CD8-positive, alpha-beta memory T cell (primary cell): Measurements from ENCODE around the gene HELZ2. TPM values are rescaled to one million over a fixed set of nuclear protein-coding genes. Genes with fewer than 3 reads are reported as not detected.

Experiments
- CTCF ChIA-PET: fragments of 350-600 bp; sonication (Branson Sonifier 250); formaldehyde crosslinking; loops from one replicate; lab custom pipeline; 2021; ENCODE audit warnings: antibody characterized with exemption; lab: Charles Lee
- POLR2A ChIA-PET: fragments of 350-600 bp; sonication (Branson Sonifier 250); formaldehyde crosslinking; loops from one replicate; lab custom pipeline; 2021; ENCODE audit warnings: antibody characterized with exemption; lab: Charles Lee
- DNase-seq, 5 donors: peaks; one replicate each; pipeline versions ENCODE4 v3.0.0 to v3.0.0-alpha.2; 2020 to 2022; ENCODE audit warnings: mixed read lengths in 1 of 5
- H3K27ac ChIP-seq: one replicate; pipeline ENCODE4 v1.7.0; 2013; ENCODE audit warnings: low read depth, mild to moderate bottlenecking, low read length, moderate library complexity
- H3K27me3 ChIP-seq: 2 replicates; pipeline ENCODE4 v1.7.0; 2013; ENCODE audit warnings: low read length, mild to moderate bottlenecking; ENCODE audit not compliant: insufficient read depth, poor library complexity, severe bottlenecking
- H3K36me3 ChIP-seq: 2 replicates; pipeline ENCODE4 v1.7.0; 2013; ENCODE audit warnings: mild to moderate bottlenecking, low read length, moderate library complexity; ENCODE audit not compliant: insufficient read depth
- H3K4me1 ChIP-seq: 2 replicates; pipeline ENCODE4 v1.7.0; 2013; ENCODE audit warnings: mild to moderate bottlenecking, low read length, moderate library complexity; ENCODE audit not compliant: insufficient read depth
- H3K4me3 ChIP-seq: 2 replicates; pipeline ENCODE4 v1.7.0; 2013; ENCODE audit warnings: mild to moderate bottlenecking, low read length
- H3K9me3 ChIP-seq: 2 replicates; pipeline ENCODE4 v1.7.0; 2013; ENCODE audit warnings: mild to moderate bottlenecking, low read length
- H3K27ac Mint-ChIP-seq, 8 donors: one replicate each; pipeline ENCODE4 v1.8.0; 2020 to 2021; ENCODE audit warnings: mixed read lengths in 8 of 8, mild to moderate bottlenecking in 6 of 8, inconsistent platforms in 3 of 8, moderate library complexity in 3 of 8
- H3K27me3 Mint-ChIP-seq, 2 donors: one replicate each; pipeline ENCODE4 v1.8.0; 2020 to 2021; ENCODE audit warnings: mixed read lengths in 2 of 2, mild to moderate bottlenecking in 1 of 2, moderate library complexity in 1 of 2
- H3K36me3 Mint-ChIP-seq, 3 donors: one replicate each; pipeline ENCODE4 v1.8.0; 2020 to 2021; ENCODE audit warnings: mixed read lengths in 3 of 3, inconsistent platforms in 1 of 3, mild to moderate bottlenecking in 1 of 3
- H3K4me1 Mint-ChIP-seq, 3 donors: one replicate each; pipeline ENCODE4 v1.8.0; 2020 to 2021; ENCODE audit warnings: mixed read lengths in 3 of 3, inconsistent platforms in 1 of 3, mild to moderate bottlenecking in 1 of 3
- H3K4me3 Mint-ChIP-seq, 7 donors: one replicate each; pipeline ENCODE4 v1.8.0; 2020 to 2021; ENCODE audit warnings: mixed read lengths in 7 of 7, mild to moderate bottlenecking in 6 of 7, moderate library complexity in 4 of 7, inconsistent platforms in 2 of 7
- H3K9me3 Mint-ChIP-seq, 5 donors: one replicate each; pipeline ENCODE4 v1.8.0; 2020 to 2022; ENCODE audit warnings: mixed read lengths in 5 of 5, mild to moderate bottlenecking in 3 of 5, moderate library complexity in 2 of 5, inconsistent platforms in 1 of 5
- polyA plus RNA-seq: library from polyadenylated mRNA; unstranded; fragments of 300-500 nt; fragmentation: Illumina TruSeq; gene quantifications from one replicate; pipeline ENCODE4 v1.2.3, GENCODE V29; 2021
- total RNA-seq, 2 experiments: library from RNA; stranded (reverse); gene quantifications; one replicate each; pipeline ENCODE4 v1.2.3, GENCODE V29; 2021

Gene HELZ2
- total and polyA plus RNA-seq, 3 experiments from 2014 or later: 7.4 to 9.8 (median 8.7) TPM

DNA sequence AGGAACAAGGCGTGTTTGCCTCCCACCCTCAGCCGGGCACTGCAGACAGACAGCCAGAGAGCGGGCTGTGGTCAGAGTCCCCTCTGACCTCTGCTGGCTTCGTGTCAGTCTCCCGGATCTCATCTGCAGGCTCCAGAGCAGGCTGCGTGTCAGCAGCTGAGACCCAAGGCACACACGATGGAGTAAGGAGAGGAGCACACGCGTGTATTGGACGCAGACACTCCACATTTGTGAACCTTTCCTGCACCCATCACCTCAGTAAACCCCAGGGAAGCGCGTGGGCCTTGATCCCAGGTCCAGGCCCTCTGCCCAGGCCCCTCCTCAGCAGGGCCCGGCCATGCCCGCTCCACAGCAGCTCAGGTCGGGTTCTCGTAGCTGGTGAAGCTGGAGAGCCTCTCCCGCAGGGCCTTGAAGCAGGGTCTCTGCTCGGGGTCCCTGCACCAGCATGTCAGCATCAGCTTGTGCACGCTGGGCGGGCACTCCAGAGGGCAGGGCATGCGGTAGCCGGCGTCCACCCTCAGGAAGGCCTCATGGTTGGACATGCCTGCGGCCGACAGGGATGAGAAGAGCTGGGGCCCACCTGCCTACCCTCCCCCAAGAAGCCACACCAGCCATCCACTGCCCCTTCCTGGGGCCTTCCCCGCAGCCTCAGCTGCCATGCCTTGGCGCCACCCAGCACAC is 44.7 kb downstream of the HELZ2 start:
- peaks cover 0 to 1% of the 10 kb centered on the region in 2 donors for H3K27me3 Mint-ChIP-seq
- H3K27ac ChIP-seq: no peak overlapping the region
- peaks cover 0 to 11% (median 5%) of the 10 kb centered on the region in 3 donors for H3K4me1 Mint-ChIP-seq
- H3K4me1 ChIP-seq: no peaks in the 10 kb centered on the region
- H3K36me3 Mint-ChIP-seq: peaks cover 0 to 3% (median 1%) of the 10 kb centered on the region in 3 donors
- peak in 1 of 5 donors; percentile 43 for DNase-seq
- ChIA-PET POLR2A (interaction anchor here (1.3 to 1.7 kb wide), 2 partner anchors 8 kb away, joined by 3 to 8 read pairs; partner anchors contain the start of gene PPDPF), CTCF (interaction anchor here (1.2 to 1.7 kb wide), 2 partner anchors 8 to 336 kb away, joined by 3 to 4 read pairs; partner anchors contain the start of genes PTK6 and TPD52L2)
- no peak overlapping the region for H3K4me3 ChIP-seq
- no peaks in the 10 kb centered on the region for H3K27me3 ChIP-seq
- H3K27ac Mint-ChIP-seq: no peak overlapping the region
- H3K4me3 Mint-ChIP-seq: no peak overlapping the region
- no peaks in the 10 kb centered on the region for H3K9me3 Mint-ChIP-seq
- no peaks in the 10 kb centered on the region for H3K36me3 ChIP-seq
- no peaks in the 10 kb centered on the region for H3K9me3 ChIP-seq

- H3K9me3 Mint-ChIP-seq: peaks cover 0 to 3% (median 0%) of the 10 kb centered on the region in 5 donors
- H3K4me3 Mint-ChIP-seq: peak overlapping the region in 1 of 7 donors; percentile 68
- no peaks in the 10 kb centered on the region for H3K9me3 ChIP-seq
- ChIA-PET POLR2A (interaction anchor here (0.6 kb wide), 1 partner anchor 264 kb away, joined by 3 read pairs; no protein-coding TSS in a partner anchor), CTCF (no interaction called here)
- no peak overlapping the region for H3K27ac ChIP-seq
- DNase-seq: peak in 1 of 5 donors; percentile 42
- H3K4me1 Mint-ChIP-seq: peaks cover 5 to 25% (median 14%) of the 10 kb centered on the region in 3 donors
- peaks cover 3 to 20% (median 7%) of the 10 kb centered on the region in 3 donors for H3K36me3 Mint-ChIP-seq
- H3K27me3 ChIP-seq: no peaks in the 10 kb centered on the region
- peaks cover 12% of the 10 kb centered on the region for H3K36me3 ChIP-seq
- no peak overlapping the region for H3K27ac Mint-ChIP-seq
- peaks cover 5% of the 10 kb centered on the region for H3K4me1 ChIP-seq
- H3K27me3 Mint-ChIP-seq: peaks cover 0 to 1% of the 10 kb centered on the region in 2 donors
- H3K4me3 ChIP-seq: no peak overlapping the region
Measured at GRCh38 chr20:63527184-63527583, 46.9 kb downstream of the HELZ2 start.

GRCh38 chr20:63525971-63526370 is 48.1 kb downstream of the HELZ2 start:
- peaks cover 2 to 25% (median 7%) of the 10 kb centered on the region in 3 donors for H3K36me3 Mint-ChIP-seq
- no peaks in the 10 kb centered on the region for H3K9me3 ChIP-seq
- H3K4me1 ChIP-seq: peaks cover 14% of the 10 kb centered on the region
- H3K36me3 ChIP-seq: peaks cover 14% of the 10 kb centered on the region
- no peak overlapping the region for H3K27ac Mint-ChIP-seq
- H3K4me3 Mint-ChIP-seq: peak overlapping the region in 1 of 7 donors; percentile 34
- ChIA-PET POLR2A (no interaction called here), CTCF (no interaction called here)
- peaks cover 0 to 3% (median 0%) of the 10 kb centered on the region in 5 donors for H3K9me3 Mint-ChIP-seq
- H3K4me3 ChIP-seq: no peak overlapping the region
- peaks cover 5 to 28% (median 10%) of the 10 kb centered on the region in 3 donors for H3K4me1 Mint-ChIP-seq
- no peak overlapping the region for H3K27ac ChIP-seq
- H3K27me3 ChIP-seq: no peaks in the 10 kb centered on the region
- no peaks in the 10 kb centered on the region for H3K27me3 Mint-ChIP-seq
- DNase-seq: peak in 1 of 5 donors; percentile 15

- H3K4me1 Mint-ChIP-seq: peaks cover 5 to 28% (median 10%) of the 10 kb centered on the region in 3 donors
- Histone ChIP-seq H3K4me3 (no peak overlapping the region), H3K27ac (no peak overlapping the region), H3K27me3 (no peaks in the 10 kb centered on the region), H3K36me3 (peaks cover 14% of the 10 kb centered on the region), H3K4me1 (peaks cover 14% of the 10 kb centered on the region), H3K9me3 (no peaks in the 10 kb centered on the region)
- H3K27ac Mint-ChIP-seq: peak overlapping the region in 1 of 8 donors; percentile 77
- POLR2A ChIA-PET: interaction anchor here (0.6 kb wide), 1 partner anchor 14 kb away, joined by 6 read pairs; no protein-coding TSS in a partner anchor
- H3K27me3 Mint-ChIP-seq: no peaks in the 10 kb centered on the region
- peaks cover 0 to 3% (median 0%) of the 10 kb centered on the region in 5 donors for H3K9me3 Mint-ChIP-seq
- DNase-seq: no peak
- CTCF ChIA-PET: no interaction called here
- H3K4me3 Mint-ChIP-seq: peak overlapping the region in 1 of 7 donors; percentile 84
- peaks cover 2 to 25% (median 7%) of the 10 kb centered on the region in 3 donors for H3K36me3 Mint-ChIP-seq
Measured at GRCh38 chr20:63525185-63525584, 48.9 kb downstream of the HELZ2 start.

Other genes starting within 250 kb of the HELZ2 start
- not detected for gene CHRNA4, start 212.9 kb downstream of the HELZ2 start, total RNA-seq
- not detected for gene CHRNA4, start 212.9 kb downstream of the HELZ2 start, polyA plus RNA-seq
- gene KCNQ2, start 101.6 kb downstream of the HELZ2 start, total RNA-seq: not detected
- gene KCNQ2, start 101.6 kb downstream of the HELZ2 start, polyA plus RNA-seq: not detected
- gene EEF1A2, start 75.2 kb downstream of the HELZ2 start, total RNA-seq: under 1 TPM in 1 of 2 experiments, not detected in 1; 0.20 TPM
- 0.17 TPM for gene EEF1A2, start 75.2 kb downstream of the HELZ2 start, polyA plus RNA-seq
- gene PPDPF, start 53.5 kb downstream of the HELZ2 start, total RNA-seq: 100 to 1,000 TPM; 207 to 218 TPM
- gene PPDPF, start 53.5 kb downstream of the HELZ2 start, polyA plus RNA-seq: 137 TPM
- under 1 TPM; 0.18 to 0.31 TPM for gene PTK6, start 36.9 kb downstream of the HELZ2 start, total RNA-seq
- gene PTK6, start 36.9 kb downstream of the HELZ2 start, polyA plus RNA-seq: 0.16 TPM
- not detected for gene SRMS, start 26.5 kb downstream of the HELZ2 start, total RNA-seq
- not detected for gene SRMS, start 26.5 kb downstream of the HELZ2 start, polyA plus RNA-seq
- gene FNDC11, start 20.1 kb downstream of the HELZ2 start, total RNA-seq: under 1 TPM; 0.13 to 0.26 TPM
- gene FNDC11, start 20.1 kb downstream of the HELZ2 start, polyA plus RNA-seq: not detected
- gene GMEB2, start 52.9 kb upstream of the HELZ2 start, total RNA-seq: 10 to 100 TPM; 14.3 to 15.5 TPM
- gene GMEB2, start 52.9 kb upstream of the HELZ2 start, polyA plus RNA-seq: 14.8 TPM
- 10 to 100 TPM; 21.0 to 21.6 TPM for gene STMN3, start 79.2 kb upstream of the HELZ2 start, total RNA-seq
- gene STMN3, start 79.2 kb upstream of the HELZ2 start, polyA plus RNA-seq: 24.7 TPM
- gene RTEL1, start 84.1 kb upstream of the HELZ2 start, total RNA-seq: 10 to 100 TPM; 52.3 to 54.5 TPM
- 5.7 TPM for gene RTEL1, start 84.1 kb upstream of the HELZ2 start, polyA plus RNA-seq
- gene TNFRSF6B, start 122.4 kb upstream of the HELZ2 start, total RNA-seq: not detected
- gene TNFRSF6B, start 122.4 kb upstream of the HELZ2 start, polyA plus RNA-seq: 0.22 TPM
- gene ARFRP1, start 133.7 kb upstream of the HELZ2 start, total RNA-seq: 10 to 100 TPM; 63.7 to 72.8 TPM
- gene ARFRP1, start 133.7 kb upstream of the HELZ2 start, polyA plus RNA-seq: 73.9 TPM
- 10 to 100 TPM; 29.7 to 29.9 TPM for gene ZGPAT, start 133.8 kb upstream of the HELZ2 start, total RNA-seq
- gene ZGPAT, start 133.8 kb upstream of the HELZ2 start, polyA plus RNA-seq: 77.5 TPM
- gene LIME1, start 162.4 kb upstream of the HELZ2 start, total RNA-seq: 10 to 100 TPM; 18.4 to 19.6 TPM
- 366 TPM for gene LIME1, start 162.4 kb upstream of the HELZ2 start, polyA plus RNA-seq
- 10 to 100 TPM; 37.5 to 40.6 TPM for gene SLC2A4RG, start 165.5 kb upstream of the HELZ2 start, total RNA-seq
- gene SLC2A4RG, start 165.5 kb upstream of the HELZ2 start, polyA plus RNA-seq: 7.8 TPM